HTERT RPE-1 (cell line): Measurements from ENCODE around the gene CLDND1.
"Not testable (repeated sequence)": the region's sequence is repeated elsewhere in the genome, so short reads cannot be mapped to it uniquely, and the experiment has no call there.

Experiments
- in situ Hi-C: fragments of 300-500 bp; cut with MboI; formaldehyde crosslinking; loops from 4 replicates; pipeline ENCODE4 v1.14.3; 2020; ENCODE audit warnings: low sequenced_read_pairs

The CLDND1 gene

DNA sequence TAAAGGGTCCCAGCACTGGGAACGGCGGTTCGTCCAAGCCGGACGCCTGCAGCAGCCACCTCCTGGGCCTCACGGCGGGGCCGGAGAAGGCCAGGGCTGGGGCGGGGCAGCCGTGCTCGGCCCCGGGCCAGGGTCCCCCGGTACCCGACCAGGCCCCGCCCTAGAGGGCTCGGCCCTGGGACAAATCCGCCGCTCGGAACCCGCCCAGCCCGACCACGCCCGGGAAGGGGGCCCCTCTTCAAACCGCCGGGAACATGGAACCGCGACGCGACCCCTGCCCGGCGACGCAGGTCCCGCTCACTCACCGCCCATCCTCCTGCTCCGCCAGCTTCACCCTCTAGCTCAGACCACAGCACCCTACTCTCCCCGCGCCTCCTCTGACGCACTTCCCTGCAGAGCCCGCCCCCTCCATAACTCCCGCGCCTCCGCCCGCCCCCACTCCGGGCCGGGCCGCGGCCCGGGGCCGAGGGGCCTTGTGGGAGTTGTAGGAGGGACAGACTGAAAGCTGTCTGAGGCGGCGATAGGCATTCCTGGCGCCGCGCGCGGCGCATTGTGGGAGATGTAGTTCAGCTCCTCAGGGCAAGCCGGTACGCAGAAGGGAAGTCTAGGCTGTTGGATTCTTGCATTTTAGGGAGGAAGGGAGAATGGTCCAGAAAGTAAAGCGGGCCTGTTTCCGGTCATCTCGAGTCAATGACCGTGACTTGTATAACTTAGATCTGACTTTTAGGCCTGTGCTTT, at the start of gene CLDND1:
Gene CLDND1, minus strand, starts transcription at position 359 of the 738 bp plus-strand sequence. CDS start 1,478 bp downstream, outside the sequence.
- in situ Hi-C loops: no loop called here

DNA sequence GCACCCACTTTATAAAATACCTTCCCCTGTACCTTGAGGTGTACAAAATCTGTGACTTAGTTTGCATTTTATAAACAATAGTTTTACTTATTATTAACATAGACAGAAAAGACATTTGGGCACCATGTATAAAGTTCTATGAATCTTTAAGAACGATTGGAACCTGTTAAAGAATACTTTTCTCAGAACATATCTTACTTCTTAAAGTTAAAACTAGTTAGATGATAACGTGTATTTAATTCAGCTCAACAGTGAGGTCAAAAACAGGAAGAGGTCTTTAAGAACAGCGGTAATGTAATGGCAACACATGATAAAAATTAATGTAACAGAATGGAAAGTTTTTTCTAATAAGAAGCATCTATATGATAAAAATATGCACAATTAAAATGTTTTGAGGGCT, 45.7 kb upstream of the CLDND1 start:
- in situ Hi-C loops: no loop called here

DNA sequence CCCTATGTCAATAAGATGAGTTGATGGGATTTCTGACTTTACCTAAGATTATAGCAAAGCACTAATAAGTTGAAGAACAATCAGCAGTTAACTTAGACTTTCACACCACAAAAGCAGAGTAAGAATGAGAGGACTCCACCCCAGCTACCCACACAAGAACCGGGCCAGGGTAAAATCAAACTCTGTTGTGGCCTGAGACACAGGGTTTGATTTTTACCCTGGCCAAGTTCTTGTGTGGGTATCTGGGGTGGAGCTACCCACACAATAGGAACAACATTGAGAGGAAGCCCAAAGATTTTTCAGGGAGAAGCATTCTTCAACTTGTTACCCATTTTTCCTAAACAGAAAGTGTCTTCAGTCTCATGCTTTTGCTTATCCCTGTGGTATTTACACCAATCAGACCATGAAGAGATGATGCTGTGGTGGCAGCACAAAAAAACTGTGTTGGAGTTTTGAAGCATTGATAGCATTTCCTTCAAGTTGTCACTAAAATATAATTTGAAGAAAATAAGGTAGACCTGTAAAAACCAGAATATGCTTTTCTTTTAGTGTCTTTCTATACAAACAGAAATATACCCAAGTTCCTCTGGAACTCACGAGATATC, 45.1 kb upstream of the CLDND1 start:
- in situ Hi-C loops: no loop called here

DNA sequence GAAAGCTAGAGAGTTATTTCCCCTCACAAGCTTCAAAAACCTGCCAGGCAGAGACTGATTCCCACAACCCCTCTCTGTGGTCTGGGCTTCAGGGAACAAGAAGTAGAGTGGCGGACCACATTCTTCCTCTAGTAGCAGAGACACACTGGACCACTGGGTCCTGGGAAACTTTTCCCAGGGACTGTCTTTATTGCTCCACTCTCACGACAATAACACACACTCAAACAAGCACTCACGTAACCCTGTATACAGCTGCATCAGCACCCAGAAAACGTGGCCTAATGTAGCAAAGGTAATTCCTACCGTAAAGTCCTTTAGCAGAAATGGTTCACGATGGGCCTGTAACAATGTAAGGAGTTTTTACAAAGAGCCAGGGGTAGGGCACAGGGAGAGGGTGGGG, 43.1 kb upstream of the CLDND1 start:
- in situ Hi-C loops: no loop called here

DNA sequence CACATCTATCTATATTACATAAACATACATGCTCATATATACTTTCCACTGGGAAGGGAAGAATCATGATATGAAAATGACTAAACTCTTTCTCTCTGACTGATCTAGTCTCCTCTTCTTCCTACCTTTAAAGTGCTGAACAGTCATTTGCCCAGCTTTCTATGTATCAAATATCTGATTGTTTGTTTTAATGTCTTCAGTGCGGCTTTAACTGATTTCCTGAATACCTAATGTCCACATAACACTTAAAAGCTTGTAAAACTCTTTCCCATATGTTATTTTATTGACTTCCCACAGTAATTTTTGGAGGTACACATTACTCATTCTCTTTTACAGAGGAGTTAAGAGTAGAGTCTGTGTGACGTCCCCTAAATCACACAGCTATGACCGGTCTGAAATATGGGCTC, 42.5 kb upstream of the CLDND1 start:
- in situ Hi-C loops: no loop called here

DNA sequence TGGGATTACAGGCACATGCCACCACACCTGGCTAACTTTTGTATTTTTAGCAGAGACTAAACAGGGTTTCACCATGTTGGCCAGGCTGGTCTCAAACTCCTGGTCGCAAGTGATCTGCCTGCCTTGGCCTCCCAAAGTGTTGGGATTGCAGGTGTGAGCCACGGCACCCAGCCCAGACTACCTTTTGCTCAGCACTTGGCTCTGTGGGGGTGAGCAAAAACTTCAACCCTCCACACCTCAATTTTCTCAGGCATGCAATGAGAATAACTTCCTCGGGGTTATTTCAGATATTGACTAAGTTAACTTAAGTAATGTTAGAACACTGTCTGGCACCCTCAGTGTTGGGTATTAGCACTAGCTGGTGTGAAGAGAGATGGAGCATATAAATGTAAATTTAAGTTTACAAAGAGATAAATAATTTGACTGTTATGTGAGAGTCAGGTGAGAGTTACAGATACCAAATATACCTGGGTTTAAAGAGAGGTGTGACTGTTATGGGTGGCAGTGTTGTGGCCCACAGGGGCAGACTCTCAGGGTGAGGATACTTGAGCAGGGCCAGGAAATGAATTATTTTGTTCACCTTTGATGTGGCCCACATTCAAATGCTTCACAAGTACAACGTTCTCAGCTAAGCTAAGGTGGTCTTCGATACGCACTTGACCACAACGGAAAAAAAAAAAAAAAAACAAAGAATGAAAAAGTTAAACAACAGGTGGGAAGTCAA, 41.7 kb upstream of the CLDND1 start:
- in situ Hi-C loops: no loop called here

DNA sequence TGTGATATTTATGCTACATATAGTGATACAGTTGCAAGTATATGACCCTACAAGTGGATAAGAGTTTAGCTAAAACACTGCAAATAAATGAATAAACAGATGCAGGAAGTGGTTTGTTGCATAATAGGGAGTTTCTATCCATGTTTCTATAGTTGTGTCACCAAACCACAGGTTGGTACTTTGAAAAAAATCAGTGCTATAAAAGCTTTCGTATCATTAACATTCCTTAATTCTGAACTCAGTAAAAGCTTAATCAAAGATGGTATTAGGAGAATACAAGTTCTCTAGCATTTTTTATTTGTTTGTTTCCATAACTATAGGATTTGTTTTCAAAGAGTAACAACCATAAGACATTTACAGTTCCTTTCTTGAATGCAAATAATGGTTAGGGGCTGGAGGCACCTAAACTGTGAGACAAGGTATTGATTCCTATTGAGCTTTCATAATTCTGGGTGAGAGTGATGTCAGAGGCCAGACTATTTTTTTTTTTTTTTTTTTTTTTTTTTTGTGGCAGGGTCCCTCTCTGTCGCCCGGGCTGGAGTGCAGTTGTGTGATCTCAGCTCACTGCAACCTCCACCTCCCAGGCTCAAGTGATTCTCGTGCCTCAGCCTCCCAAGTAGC, 41.1 kb upstream of the CLDND1 start:
- in situ Hi-C loops: no loop called here

DNA sequence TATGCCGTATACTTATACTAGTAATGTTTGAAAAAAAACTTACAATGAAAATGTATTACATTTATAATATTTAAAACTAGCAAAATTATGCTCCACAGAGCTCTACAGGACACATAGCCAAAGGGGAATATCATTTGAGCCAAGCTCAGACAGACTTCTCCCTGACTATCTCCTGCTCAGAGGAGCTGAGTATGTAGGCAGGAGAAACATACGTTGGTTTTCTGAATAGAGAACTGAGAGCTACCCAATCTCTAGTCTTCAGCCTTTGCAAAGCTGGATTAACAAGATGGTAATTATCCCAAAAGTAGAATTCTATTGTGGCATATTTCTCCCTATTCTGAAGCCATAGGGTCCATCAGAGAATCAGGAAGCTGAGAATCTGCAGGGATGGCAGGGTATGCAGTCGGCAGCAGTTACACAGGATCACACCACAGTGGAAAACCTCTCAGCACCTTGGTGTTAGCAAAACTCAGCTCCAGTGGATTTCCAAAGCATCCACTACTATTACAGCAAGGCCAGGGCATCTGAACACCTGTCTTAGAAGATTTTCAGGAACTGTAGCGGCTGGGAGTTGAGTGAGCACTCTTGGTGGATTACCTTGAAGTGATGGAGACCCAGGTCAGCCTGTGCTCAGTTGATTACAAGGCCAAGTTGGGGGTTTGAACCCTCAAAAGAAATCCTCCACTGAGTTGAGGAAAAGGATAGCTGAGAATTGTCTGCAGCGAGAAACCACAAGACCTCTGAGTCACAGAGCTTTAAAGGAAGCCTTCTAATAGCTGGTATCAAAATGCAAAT, 39.2 kb upstream of the CLDND1 start:
- in situ Hi-C loops: no loop called here

DNA sequence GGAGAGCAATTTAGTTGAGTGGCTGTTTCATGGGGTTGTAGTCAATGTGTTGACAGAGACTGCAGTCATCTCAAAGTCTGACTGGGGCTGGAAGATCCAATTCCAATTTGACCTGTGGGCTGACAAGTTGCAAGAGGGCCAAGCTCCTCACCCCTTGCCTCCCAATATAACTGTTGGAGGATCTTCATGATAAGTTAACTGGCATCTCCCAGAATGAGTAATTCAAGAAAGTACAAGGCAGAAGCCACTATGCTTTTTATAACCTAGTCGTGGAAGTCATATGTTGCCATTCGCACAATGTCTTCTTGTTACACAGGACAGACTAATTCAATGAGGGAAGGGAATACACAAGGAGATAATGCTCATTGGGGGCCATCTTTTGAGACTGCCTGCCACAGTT, 38.2 kb upstream of the CLDND1 start:
- in situ Hi-C loops: no loop called here

DNA sequence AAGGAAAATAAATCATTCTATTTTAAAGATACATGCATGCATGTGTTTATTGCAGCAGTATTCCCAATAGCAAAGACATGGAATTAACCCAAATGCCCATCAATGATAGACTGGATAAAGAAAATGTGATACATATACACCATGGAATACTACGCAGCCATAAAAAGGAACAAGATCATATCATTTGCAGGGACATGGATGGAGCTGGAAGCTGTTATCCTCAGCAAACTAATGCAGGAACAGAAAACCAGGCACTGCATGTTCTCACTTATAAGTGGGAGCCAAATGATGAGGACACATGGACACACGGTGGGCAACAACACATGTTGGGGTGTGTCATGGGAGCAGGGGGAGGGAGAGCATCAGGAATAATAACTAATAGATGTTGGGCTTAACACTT, 37.1 kb upstream of the CLDND1 start:
- in situ Hi-C loops: not testable (repeated sequence)

DNA sequence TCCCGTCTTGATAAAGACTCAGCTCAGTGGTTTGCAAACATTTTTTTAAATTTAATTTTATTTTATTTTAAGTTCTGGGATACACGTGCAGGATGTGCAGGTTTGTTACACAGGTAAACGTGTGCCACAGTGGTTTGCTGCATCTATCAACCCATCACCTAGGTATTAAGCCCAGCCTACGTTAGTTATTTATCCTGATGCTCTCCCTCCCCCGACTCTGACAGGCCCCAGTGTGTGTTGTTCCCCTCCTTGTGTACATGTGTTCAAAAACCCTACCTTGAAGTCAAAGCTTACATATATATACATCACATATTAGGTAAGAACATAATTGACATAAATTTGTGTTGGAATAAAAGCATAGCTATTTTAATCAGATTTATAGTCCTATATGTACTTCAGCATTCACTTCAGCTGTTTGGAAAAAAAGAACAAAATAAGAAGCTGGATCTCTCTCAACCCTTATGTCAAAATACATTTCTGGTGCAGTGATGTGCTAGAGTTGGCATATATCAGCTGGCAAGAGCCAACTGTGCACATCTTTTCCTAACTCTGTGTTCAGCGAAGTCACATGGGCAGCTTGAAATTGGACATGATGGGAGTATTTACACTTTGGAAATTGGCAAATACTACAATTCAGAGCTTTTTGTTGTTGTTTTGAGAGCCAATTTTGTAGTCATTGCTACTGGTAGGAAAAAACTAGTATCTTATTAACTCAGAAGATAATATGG, 35.6 kb upstream of the CLDND1 start:
- in situ Hi-C loops: no loop called here

DNA sequence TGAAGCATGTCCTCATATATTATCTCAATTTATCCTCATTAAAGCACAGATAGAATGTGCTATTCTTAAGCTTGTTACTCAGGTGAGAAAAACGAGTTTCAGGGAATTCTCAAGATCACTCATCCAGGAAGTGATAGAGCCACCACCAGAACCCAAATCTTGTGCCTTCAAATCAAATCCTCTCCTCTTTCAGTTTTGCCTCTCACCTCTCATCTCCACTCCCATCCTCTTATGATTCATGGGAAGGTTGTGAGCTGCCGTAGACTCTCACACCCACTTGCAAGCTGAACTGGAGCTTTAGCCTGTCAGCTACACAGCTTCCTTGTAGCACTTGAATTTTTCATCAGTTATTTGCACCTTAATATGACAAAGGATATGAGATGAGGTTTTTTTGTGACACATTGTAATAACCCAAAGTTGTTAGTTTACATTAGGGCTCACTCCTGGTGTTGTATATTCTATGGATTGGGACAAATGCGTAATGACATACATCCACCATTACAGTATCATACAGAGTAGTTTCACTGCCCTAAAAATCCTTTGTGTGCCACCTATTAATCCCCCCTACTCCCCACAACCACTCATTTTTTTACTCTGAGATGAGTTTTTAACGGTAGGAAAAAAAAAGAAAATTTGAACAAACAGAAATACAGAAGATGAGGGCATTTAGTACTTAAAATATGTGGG, 34.8 kb upstream of the CLDND1 start:
- in situ Hi-C loops: no loop called here

DNA sequence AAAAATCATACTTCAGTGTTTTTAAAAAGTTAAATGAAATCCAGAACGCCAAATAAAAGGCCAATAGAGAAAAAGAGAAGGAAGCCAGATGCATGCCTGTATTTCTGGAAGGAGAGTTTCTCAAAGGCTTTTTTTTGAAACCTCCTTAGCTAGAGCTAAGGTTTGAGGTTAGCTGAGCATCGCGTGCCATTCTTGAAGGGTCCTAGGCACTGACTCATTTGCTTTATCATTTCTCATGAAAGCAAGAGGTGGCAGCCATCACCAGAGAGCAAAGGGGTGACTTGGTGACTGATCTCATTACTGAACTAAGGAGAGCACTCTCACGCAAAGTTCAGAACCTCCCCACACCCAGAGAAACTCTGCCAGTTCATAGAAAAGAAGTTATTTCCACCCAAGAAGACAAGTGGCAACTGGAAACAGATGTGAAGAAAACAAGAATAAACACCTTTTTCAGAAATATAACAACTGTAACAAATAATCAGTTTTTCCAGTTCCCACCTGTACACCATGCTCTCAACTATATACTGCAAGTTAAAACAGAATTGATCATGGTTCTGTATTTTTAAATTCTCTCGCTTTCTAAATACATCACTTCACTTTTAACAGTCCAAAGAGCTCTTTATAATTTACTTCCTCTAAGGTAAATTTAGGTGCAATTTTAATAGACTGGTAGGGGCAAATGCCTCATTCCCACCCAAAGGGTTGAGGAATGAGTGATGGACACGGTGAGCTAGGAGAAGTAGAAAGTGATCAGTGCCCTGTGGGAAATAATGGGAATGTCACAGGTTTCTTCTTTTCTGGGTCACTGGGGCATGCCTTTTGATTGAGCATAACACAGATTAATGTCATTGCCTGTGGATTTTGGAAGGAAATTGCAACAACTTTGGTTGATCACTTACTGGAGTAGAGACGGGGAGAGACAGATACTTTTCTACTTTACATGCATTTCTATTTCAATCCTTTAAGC, 33.7 kb upstream of the CLDND1 start:
- in situ Hi-C loops: no loop called here

DNA sequence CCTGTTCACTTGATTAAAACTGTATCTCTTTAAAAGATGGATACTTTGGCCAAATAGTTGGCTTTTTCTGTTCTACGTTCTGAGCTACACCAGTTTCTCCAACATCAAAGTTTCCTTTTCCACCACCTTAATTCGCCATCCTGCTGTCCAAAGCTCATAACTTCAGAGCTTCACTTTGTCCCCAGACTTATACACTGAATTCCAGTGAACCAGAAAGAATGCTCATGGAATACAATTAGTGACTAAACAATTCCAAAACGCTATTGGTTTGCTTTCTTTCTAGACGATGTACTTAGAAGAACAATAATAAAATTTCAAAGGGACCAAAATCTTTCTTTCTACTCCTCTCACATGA, 32.3 kb upstream of the CLDND1 start:
- in situ Hi-C loops: no loop called here

DNA sequence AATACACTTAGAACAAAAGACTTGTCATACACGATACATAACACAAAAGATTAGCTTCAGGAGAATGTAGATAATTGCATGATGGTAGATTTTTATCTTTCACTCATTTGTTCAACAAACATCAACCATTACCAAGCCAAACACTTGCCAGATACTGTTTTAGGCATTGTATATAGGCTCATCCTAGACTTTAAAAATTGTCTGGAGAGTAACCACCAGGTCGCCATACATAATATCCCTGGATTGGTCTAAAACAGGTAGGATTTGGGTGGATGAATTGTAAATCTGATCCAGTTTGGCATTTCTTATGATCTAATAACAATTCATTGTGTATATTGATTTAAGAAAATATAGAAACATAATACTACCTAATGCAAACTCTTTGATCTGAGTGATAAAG, 31.9 kb upstream of the CLDND1 start:
- in situ Hi-C loops: no loop called here

DNA sequence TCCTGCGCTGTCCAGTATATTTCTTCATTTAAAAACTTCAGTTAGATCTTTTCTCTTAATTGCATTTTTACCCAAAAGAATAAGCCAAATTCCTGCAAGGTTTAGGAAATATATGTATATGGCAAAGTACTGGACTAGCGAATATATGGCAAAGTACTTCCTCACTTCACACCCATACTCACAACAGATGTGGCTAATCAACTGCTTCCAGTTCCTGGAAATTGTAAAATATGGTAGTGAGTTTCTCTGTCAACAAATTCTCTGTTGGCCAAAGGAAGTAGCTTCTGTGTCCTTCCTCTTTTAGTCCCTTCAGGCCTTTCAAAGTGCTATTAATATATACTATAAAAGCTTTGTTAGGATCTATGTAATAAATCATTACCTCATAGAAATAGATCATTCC, 31.1 kb upstream of the CLDND1 start:
- in situ Hi-C loops: no loop called here

DNA sequence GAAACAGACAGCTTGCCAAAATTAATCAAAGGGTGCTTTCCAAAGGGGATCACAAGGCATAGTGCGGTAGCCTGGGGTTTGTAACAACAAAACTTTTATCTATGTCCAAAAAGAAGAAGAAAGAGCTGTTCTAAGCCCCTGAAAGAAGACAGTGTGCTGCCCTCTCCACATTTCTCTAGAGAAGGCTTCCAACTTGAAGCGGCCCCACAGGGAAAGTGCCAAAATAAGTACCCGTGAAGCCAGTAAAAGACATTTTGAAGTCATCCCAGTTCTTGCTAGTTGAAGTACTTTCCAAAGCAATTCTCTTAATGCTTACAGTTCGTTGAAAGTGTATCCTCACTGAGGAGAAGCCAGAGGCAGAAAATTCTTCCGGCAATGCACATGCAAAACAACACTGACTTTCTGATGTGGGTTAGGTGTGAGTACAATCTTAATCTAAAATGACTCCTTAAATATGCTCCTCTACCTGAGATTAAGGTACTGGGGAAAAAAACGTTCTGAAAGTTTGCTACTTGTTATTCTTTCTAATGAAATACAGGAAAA, 30.4 kb upstream of the CLDND1 start:
- in situ Hi-C loops: no loop called here
